GM18858 (cell line): Measurements from ENCODE around the gene PDCD2.
"Not testable (repeated sequence)": the region's sequence is repeated elsewhere in the genome, so short reads cannot be mapped to it uniquely, and the experiment has no call there.

Experiments
- ATAC-seq: cut with Tn5 transposase; IDR thresholded peaks from one replicate; pipeline ENCODE4 v1.9.1; 2021; ENCODE audit not compliant: unreplicated experiment

PDCD2 gene

GRCh38 chr6:170552765-170553533 is 31.5 kb downstream of the PDCD2 start, which contains the start of gene PSMB1:
Gene PSMB1, minus strand, starts transcription at chr6:170553307. Its CDS starts 65 bp downstream, at chr6:170553242.
- peak; percentile 36 for ATAC-seq

- no peak for ATAC-seq
Measured at GRCh38 chr6:170545405-170545804, 39.0 kb downstream of the PDCD2 start.

- no peak for ATAC-seq
Measured at GRCh38 chr6:170542031-170542719, 42.3 kb downstream of the PDCD2 start.

GRCh38 chr6:170537329-170537728 is 47.1 kb downstream of the PDCD2 start:
- no peak for ATAC-seq

- ATAC-seq, result no peak
Measured at GRCh38 chr6:170536671-170537070, 47.8 kb downstream of the PDCD2 start.

GRCh38 chr6:170535004-170535403 is 49.4 kb downstream of the PDCD2 start:
- no peak for ATAC-seq

- ATAC-seq, result no peak
Measured at GRCh38 chr6:170533792-170534191, 50.6 kb downstream of the PDCD2 start.

GRCh38 chr6:170532867-170533488 is 51.5 kb downstream of the PDCD2 start:
- no peak for ATAC-seq

- peak; percentile 75 for ATAC-seq
Measured at GRCh38 chr6:170529839-170530469, 54.5 kb downstream of the PDCD2 start.

- ATAC-seq, result not testable (repeated sequence)
Measured at GRCh38 chr6:170527995-170528394, 56.4 kb downstream of the PDCD2 start.

GRCh38 chr6:170525795-170526194 is 58.6 kb downstream of the PDCD2 start:
- ATAC-seq, result no peak
